ENCODE measurements around the gene SYT7.

- TF ChIP-seq POLR2A (IDR thresholded peaks at IDR 0.05) (no peak), CTCF (IDR thresholded peaks at IDR 0.05) (no peak)
Measured at GRCh38 chr11:61594907-61595257, 14.0 kb upstream of the SYT7 start.

Measured in testis (tissue), 2 donors.